Ureter (tissue), 1 donor: ENCODE data around the gene PPP1R12A. TPM values are rescaled to one million over a fixed set of nuclear protein-coding genes. Genes with fewer than 3 reads are reported as not detected.

ENCODE experiments used
- DNase-seq: peaks from one replicate; pipeline ENCODE4 v3.0.0-alpha.2; 2020; ENCODE audit warnings: low spot score
- total RNA-seq: library from RNA; stranded (reverse); gene quantifications from one replicate; pipeline ENCODE4 v1.2.4, GENCODE V29; 2023
- donor health status: DM: yes; HTN: yes; CAD: no.

The PPP1R12A gene
- total RNA-seq, 1 donor from 2014 or later = 289 TPM

GRCh38 chr12:79769189-79769859 is 165.6 kb downstream of the PPP1R12A start:
- DNase-seq = no peak

- no peak for DNase-seq
These were observed 168.0 kb downstream of the PPP1R12A start for GRCh38 chr12:79766705-79767464.

GRCh38 chr12:79765157-79765556 is 169.7 kb downstream of the PPP1R12A start:
- DNase-seq = no peak

GRCh38 chr12:79764641-79765040 is 170.3 kb downstream of the PPP1R12A start:
- no peak for DNase-seq

GRCh38 chr12:79763766-79764452 is 171.0 kb downstream of the PPP1R12A start:
- no peak for DNase-seq

GRCh38 chr12:79761341-79761740 is 173.6 kb downstream of the PPP1R12A start:
- no peak for DNase-seq

GRCh38 chr12:79747274-79747673 is 187.6 kb downstream of the PPP1R12A start:
- no peak for DNase-seq

GRCh38 chr12:79737875-79738718 is 196.8 kb downstream of the PPP1R12A start:
- DNase-seq = no peak

GRCh38 chr12:79732638-79733037 is 202.3 kb downstream of the PPP1R12A start:
- no peak for DNase-seq

- no peak for DNase-seq
These were observed 208.9 kb downstream of the PPP1R12A start for GRCh38 chr12:79725987-79726386.

Other genes starting within 250 kb of the PPP1R12A start
- gene PAWR, start 244.1 kb downstream of the PPP1R12A start, total RNA-seq = 94.1 TPM
- gene OTOGL, start 164.4 kb upstream of the PPP1R12A start, total RNA-seq = 0.57 TPM